Mucosa of gallbladder (tissue), 1 donor: ENCODE measurements around the gene APOC4. TPM values are rescaled to one million over a fixed set of nuclear protein-coding genes. Genes with fewer than 3 reads are reported as not detected.
A peak's percentile ranks its signal among the peaks of the same experiment; 100 is the strongest.
"Not testable (repeated sequence)": the region's sequence is repeated elsewhere in the genome, so short reads cannot be mapped to it uniquely, and the experiment has no call there.

Experiments
- DNase-seq: peaks from one replicate; pipeline ENCODE4 v3.0.0-alpha.2; 2020; ENCODE audit warnings: low spot score
- total RNA-seq: library from RNA; stranded (reverse); gene quantifications from one replicate; pipeline ENCODE4 v1.2.1, GENCODE V29; 2021
- donor health status: DM: no; HTN: no; CAD: no.

Gene APOC4
- total RNA-seq, 1 donor from 2014 or later, result not detected

GRCh38 chr19:44914433-44915206 lies 27.4 kb upstream of the APOC4 start, which contains the start of gene APOC1:
TSS of gene APOC1 (plus strand) at chr19:44914608. CDS start at chr19:44914892, 284 bp downstream.
- peak; percentile 84 for DNase-seq

GRCh38 chr19:44924243-44924725 lies 17.8 kb upstream of the APOC4 start:
- no peak for DNase-seq

- DNase-seq, result peak; percentile 74
These were observed 16.7 kb upstream of the APOC4 start for GRCh38 chr19:44925114-44925891.

- not testable (repeated sequence) for DNase-seq
These were observed 15.6 kb upstream of the APOC4 start for GRCh38 chr19:44926245-44927077.

GRCh38 chr19:44927746-44928145 lies 14.3 kb upstream of the APOC4 start:
- no peak for DNase-seq

- DNase-seq, result no peak
These were observed 11.9 kb upstream of the APOC4 start for GRCh38 chr19:44930088-44930487.

GRCh38 chr19:44931541-44931940 lies 10.5 kb upstream of the APOC4 start:
- DNase-seq, result no peak

GRCh38 chr19:44939668-44940067 lies 2.4 kb upstream of the APOC4 start:
- DNase-seq, result no peak

- DNase-seq, result peak; percentile 68
These were observed 1.8 kb downstream of the APOC4 start for GRCh38 chr19:44943801-44944249.

- no peak for DNase-seq
These were observed 5.1 kb downstream of the APOC4 start for GRCh38 chr19:44947041-44947581.

- DNase-seq, result no peak
These were observed 6.2 kb downstream of the APOC4 start for GRCh38 chr19:44948237-44948636.

- DNase-seq, result no peak
These were observed 6.8 kb downstream of the APOC4 start for GRCh38 chr19:44948763-44949374.

- no peak for DNase-seq
These were observed 7.5 kb downstream of the APOC4 start for GRCh38 chr19:44949550-44949949.

GRCh38 chr19:44951179-44952159 lies 9.4 kb downstream of the APOC4 start:
- peak; percentile 74 for DNase-seq

- no peak for DNase-seq
These were observed 12.2 kb downstream of the APOC4 start for GRCh38 chr19:44954278-44954648.

GRCh38 chr19:44954649-44955504 lies 12.8 kb downstream of the APOC4 start, which contains the start of gene CLPTM1:
TSS of gene CLPTM1 (plus strand) at chr19:44955380. CDS start at chr19:44955396, 16 bp downstream.
- DNase-seq, result peak; percentile 97

GRCh38 chr19:44955505-44956439 lies 13.7 kb downstream of the APOC4 start:
- DNase-seq, result no peak

GRCh38 chr19:44957526-44957925 lies 15.5 kb downstream of the APOC4 start:
- DNase-seq, result no peak
